Gastroesophageal sphincter (tissue), 3 donors: ENCODE results near the gene TMEM217.

Experiments used
- CTCF ChIP-seq, 4 experiments: fragments of 200-600 bp in 2 of 4; fragments of 450-650 bp in 2 of 4; sonication (generic) in 1 of 4; IDR thresholded peaks; one replicate each; pipeline ENCODE4 v1.5.1; 2017 to 2019; ENCODE audit warnings: antibody characterized with exemption in 4 of 4, mild to moderate bottlenecking in 2 of 4, moderate library complexity in 2 of 4
- EP300 ChIP-seq: sonication (generic); formaldehyde crosslinking; IDR thresholded peaks from one replicate; pipeline ENCODE4 v1.6.1; 2017; ENCODE audit warnings: antibody characterized with exemption, mild to moderate bottlenecking
- POLR2A ChIP-seq, 2 donors: fragments of 450-650 bp; IDR thresholded peaks; one replicate each; pipeline ENCODE4 v1.6.1; 2017; ENCODE audit warnings: antibody characterized with exemption in 2 of 2, mild to moderate bottlenecking in 2 of 2, moderate library complexity in 1 of 2
- POLR2AphosphoS5 ChIP-seq: sonication (generic); formaldehyde crosslinking; IDR thresholded peaks from one replicate; pipeline ENCODE4 v1.6.1; 2017; ENCODE audit warnings: antibody characterized with exemption

- TF ChIP-seq POLR2A (IDR thresholded peaks at IDR 0.05), result no peak
- no peak for TF ChIP-seq CTCF (IDR thresholded peaks at IDR 0.05)
- TF ChIP-seq POLR2AphosphoS5, result no peak
- no peak for TF ChIP-seq EP300
These were observed 25.3 kb upstream of the TMEM217 start for GRCh38 chr6:37283268-37283667.
